Measurements from ENCODE around the gene PLAC1.

The PLAC1 gene

DNA sequence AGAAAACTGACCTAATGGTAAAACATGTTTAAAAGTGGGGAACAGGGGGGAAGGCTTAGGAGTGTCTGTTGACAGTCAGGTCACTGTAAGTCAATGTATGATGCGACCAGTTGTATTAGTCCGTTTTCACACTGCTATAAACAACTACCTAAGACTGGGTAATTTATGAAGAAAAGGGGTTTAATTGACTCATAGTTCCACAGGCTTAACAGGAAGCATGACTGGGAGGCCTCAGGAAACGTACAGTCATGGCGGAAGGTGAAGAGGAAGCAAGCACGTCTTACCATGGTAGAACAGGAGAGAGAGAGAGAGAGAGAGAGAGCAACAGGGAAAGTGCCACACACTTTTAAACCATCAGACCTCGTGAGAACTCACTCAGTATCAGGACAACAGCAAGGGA is 13.0 kb upstream of the PLAC1 start:
- DNase-seq (ENCODE audit: low read depth in 2 of 2, low spot score in 1 of 2), result no peak

DNA sequence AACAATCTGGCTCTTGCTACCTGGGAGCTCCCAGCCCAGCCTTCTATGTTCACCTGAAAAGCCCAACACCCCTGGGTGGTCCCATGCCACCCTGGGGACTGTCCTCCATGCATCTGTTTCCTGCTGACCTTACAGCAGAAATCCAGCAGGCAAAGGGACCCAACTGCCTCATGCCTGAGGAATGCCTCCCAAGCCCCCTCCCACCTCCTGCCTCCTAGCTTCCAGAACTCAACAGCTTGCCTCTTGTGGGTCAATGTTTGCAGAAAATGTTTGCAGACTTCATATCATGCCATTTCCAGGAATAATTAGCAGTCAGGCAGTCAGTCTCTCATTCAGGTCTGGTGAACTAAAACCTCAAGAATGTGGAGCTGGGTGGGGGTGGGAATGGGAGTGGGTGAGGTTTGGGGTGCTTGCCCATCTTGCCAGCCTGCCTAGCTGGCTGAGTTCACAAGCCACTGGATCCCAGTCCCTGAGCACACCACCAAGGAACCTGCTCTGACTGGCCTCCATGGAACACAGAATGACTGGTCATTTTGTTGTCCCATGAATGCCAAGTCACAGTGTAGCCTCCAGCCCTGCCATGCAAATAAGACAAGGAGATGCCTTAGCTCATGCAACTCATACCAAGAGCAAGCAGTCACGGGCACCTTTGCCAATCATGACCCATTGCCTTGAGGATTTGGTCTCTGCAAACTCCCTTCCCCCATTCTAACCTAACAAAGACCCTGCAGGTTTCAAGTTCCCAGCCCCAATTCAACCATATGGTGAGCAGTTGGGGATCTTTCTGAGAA is 12.1 kb upstream of the PLAC1 start:
- DNase-seq (ENCODE audit: low read depth in 2 of 2, low spot score in 1 of 2), result no peak

DNA sequence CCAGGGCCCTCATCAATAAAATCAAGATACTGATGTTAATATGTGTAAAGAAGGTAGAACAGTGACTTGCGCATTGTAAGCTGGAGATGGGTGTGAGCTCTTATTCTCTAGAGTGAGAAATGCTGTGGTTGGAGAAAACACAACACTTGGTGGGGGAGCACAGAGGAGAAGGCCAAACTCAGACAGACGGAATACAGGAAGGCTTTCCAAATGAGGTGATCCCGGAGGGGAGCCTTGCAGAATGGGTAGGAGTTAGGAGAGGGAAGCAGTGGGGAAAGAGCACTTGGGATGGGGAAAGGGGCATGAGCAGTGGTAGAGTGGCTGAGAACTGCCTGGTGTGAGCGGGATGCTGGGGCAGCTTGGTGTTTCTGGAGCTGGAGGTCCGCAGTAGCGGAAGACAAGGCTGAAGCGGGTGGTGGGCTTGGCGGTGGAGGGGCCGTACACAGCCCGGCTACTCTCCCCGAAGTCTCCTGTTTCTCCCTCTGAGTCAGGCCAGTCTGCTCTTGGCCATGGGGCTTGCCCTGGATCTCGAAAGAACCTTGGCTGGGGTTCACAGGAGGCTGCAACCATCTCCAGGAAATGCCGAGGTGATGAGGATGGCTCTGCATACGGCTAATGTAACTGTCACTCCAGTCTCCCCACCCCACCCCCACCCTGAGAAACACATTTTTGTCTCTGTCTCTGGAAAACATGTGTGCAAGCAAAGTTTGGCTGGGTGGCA is 11.3 kb upstream of the PLAC1 start:
- no peak for DNase-seq (ENCODE audit: low read depth in 2 of 2, low spot score in 1 of 2)

GRCh38 chrX:134664202-134664601 is 5.9 kb upstream of the PLAC1 start:
- no peak for DNase-seq (ENCODE audit: low read depth in 2 of 2, low spot score in 1 of 2)

- DNase-seq (ENCODE audit: low read depth in 2 of 2, low spot score in 1 of 2), result no peak
These were observed 3.0 kb upstream of the PLAC1 start for GRCh38 chrX:134661295-134661694.

GRCh38 chrX:134660627-134661026 is 2.4 kb upstream of the PLAC1 start:
- no peak for DNase-seq (ENCODE audit: low read depth in 2 of 2, low spot score in 1 of 2)

- DNase-seq (ENCODE audit: low read depth in 2 of 2, low spot score in 1 of 2), result no peak
These were observed 1.5 kb upstream of the PLAC1 start for GRCh38 chrX:134659761-134660160.

- DNase-seq (ENCODE audit: low read depth in 2 of 2, low spot score in 1 of 2), result no peak
These were observed 421 bp upstream of the PLAC1 start for GRCh38 chrX:134658760-134659023.

DNA sequence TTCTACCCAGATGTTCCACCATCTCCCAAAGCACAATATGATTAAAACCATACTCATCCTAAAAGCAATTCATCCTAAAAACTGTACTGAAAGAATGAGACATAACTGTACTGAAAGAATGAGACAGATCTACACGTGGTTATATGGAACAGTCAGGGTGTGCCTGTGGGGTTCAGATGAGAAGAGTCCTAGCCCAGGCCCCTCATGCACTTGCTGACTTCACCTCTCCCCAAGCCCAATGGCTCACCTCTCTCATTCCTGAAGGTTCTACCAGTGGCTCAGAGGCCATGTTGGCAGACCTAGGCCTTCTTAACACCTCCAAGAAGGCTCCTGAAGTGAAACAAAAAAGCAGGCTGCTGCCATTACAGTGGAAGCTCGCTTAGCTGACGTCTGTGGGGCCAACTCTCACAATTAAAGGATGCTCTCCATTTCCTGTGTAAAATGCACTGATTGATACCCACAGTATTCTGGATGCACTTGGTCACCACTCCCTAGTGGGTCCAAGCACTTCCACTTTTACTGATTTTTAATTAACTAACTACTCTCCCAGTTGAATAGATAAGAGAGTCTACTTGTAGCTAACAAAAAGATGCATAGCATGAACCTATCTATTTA is 3.8 kb downstream of the PLAC1 start:
- DNase-seq (ENCODE audit: low read depth in 2 of 2, low spot score in 1 of 2), result no peak

GRCh38 chrX:134653835-134654234 is 4.4 kb downstream of the PLAC1 start:
- DNase-seq (ENCODE audit: low read depth in 2 of 2, low spot score in 1 of 2), result no peak

- no peak for DNase-seq (ENCODE audit: low read depth in 2 of 2, low spot score in 1 of 2)
These were observed 7.6 kb downstream of the PLAC1 start for GRCh38 chrX:134650701-134651100.

GRCh38 chrX:134649770-134650169 is 8.5 kb downstream of the PLAC1 start:
- DNase-seq (ENCODE audit: low read depth in 2 of 2, low spot score in 1 of 2), result no peak

DNA sequence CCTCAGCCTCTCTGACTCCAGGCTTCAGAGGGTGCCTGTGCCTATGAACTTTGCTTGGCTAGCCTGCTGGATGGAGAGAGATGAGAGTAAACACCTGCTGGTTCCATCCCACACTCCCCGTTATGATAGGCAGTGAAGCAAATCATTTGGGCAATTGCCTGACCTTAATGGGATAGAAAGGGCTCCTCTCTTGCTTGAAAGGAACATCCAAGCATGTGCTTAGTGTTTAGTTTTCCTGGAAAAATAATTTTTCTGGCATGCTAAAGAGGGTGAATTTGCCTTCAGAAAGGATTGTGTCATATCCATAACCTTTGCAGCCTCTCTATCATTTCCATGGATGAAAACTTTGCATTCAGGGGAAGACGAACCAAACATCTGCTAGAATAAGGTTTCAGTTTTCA is 10.8 kb downstream of the PLAC1 start:
- DNase-seq (ENCODE audit: low read depth in 2 of 2, low spot score in 1 of 2), result no peak

- no peak for DNase-seq (ENCODE audit: low read depth in 2 of 2, low spot score in 1 of 2)
These were observed 11.6 kb downstream of the PLAC1 start for GRCh38 chrX:134646691-134647090.

- no peak for DNase-seq (ENCODE audit: low read depth in 2 of 2, low spot score in 1 of 2)
These were observed 12.2 kb downstream of the PLAC1 start for GRCh38 chrX:134645936-134646543.

GRCh38 chrX:134642386-134642785 is 15.9 kb downstream of the PLAC1 start:
- no peak for DNase-seq (ENCODE audit: low read depth in 2 of 2, low spot score in 1 of 2)

GRCh38 chrX:134641346-134641745 is 16.9 kb downstream of the PLAC1 start:
- DNase-seq (ENCODE audit: low read depth in 2 of 2, low spot score in 1 of 2), result no peak

GRCh38 chrX:134640914-134641313 is 17.4 kb downstream of the PLAC1 start:
- no peak for DNase-seq (ENCODE audit: low read depth in 2 of 2, low spot score in 1 of 2)

GRCh38 chrX:134636851-134637250 is 21.4 kb downstream of the PLAC1 start:
- no peak for DNase-seq (ENCODE audit: low read depth in 2 of 2, low spot score in 1 of 2)

- DNase-seq (ENCODE audit: low read depth in 2 of 2, low spot score in 1 of 2), result no peak
These were observed 23.6 kb downstream of the PLAC1 start for GRCh38 chrX:134634691-134635090.

GRCh38 chrX:134633832-134634231 is 24.4 kb downstream of the PLAC1 start:
- no peak for DNase-seq (ENCODE audit: low read depth in 2 of 2, low spot score in 1 of 2)

- DNase-seq (ENCODE audit: low read depth in 2 of 2, low spot score in 1 of 2), result no peak
These were observed 24.9 kb downstream of the PLAC1 start for GRCh38 chrX:134633394-134633793.

All from stimulated activated CD8-positive, alpha-beta memory T cell treated with anti-CD3 and anti-CD28 coated beads, Interleukin-4, amount 100 ng/mL, for 4 hours (primary cell).